ENCODE data around the gene TBCCD1. TPM values are rescaled to one million over a fixed set of nuclear protein-coding genes. Genes with fewer than 3 reads are reported as not detected.

Gene TBCCD1
- total and polyA plus RNA-seq, 12 donors, result 3.3 to 21.0 (median 9.4) TPM

GRCh38 chr3:186497608-186498007 is 69.5 kb downstream of the TBCCD1 start:
- WGBS, 4 donors, result 87 to 100% (median 91%) methylated on average over 1 to 4 of the region's 4 CpGs
- H3K4me1 ChIP-seq (replicated peaks in 1 of 2), result peaks cover 0 to 6% of the 10 kb centered on the region in 2 donors

GRCh38 chr3:186496635-186497034 is 70.5 kb downstream of the TBCCD1 start:
- H3K9me3 ChIP-seq (replicated peaks in 1 of 3), result no peaks in the 10 kb centered on the region
- H3K4me1 ChIP-seq (replicated peaks in 1 of 2), result no peaks in the 10 kb centered on the region
- TF ChIP-seq CTCF (IDR thresholded peaks at IDR 0.05), result no peak
- peak overlapping the region in 1 of 5 donors; percentile 27 for H3K27ac ChIP-seq
- DNase-seq, result no peak
- H3K4me3 ChIP-seq, result no peak overlapping the region
- H3K36me3 ChIP-seq (replicated peaks in 1 of 2), result no peaks in the 10 kb centered on the region
- intact Hi-C loops (cut with DNase I), result no loop called here
- no peaks in the 10 kb centered on the region for H3K27me3 ChIP-seq

More at GRCh38 chr3:186497608-186498007, 69.5 kb downstream of the TBCCD1 start:
- TF ChIP-seq CTCF (IDR thresholded peaks at IDR 0.05), result no peak
- no peak for TF ChIP-seq POLR2A (IDR thresholded peaks at IDR 0.05)
- no peaks in the 10 kb centered on the region for H3K9me3 ChIP-seq (replicated peaks in 1 of 3)
- intact Hi-C loops (cut with DNase I), result no loop called here
- no peak overlapping the region for H3K27ac ChIP-seq
- no peak for DNase-seq
- H3K27me3 ChIP-seq, result no peaks in the 10 kb centered on the region
- H3K36me3 ChIP-seq (replicated peaks in 1 of 2), result no peaks in the 10 kb centered on the region
- H3K4me3 ChIP-seq, result no peak overlapping the region

Other genes starting within 250 kb of the TBCCD1 start
- gene DGKG, start 205.1 kb downstream of the TBCCD1 start, total RNA-seq, result 10 to 100 TPM; 16.0 to 43.7 (median 29.3) TPM
- 10 to 100 TPM in 1 of 3 donors, 1 to 10 TPM in 2; 2.9 to 40.3 (median 4.3) TPM for gene DGKG, start 205.1 kb downstream of the TBCCD1 start, polyA plus RNA-seq
- gene CRYGS, start 23.0 kb downstream of the TBCCD1 start, total RNA-seq, result 1 to 10 TPM in 8 of 9 donors, under 1 TPM in 1; 0.78 to 4.3 (median 2.3) TPM
- 10 to 100 TPM in 2 of 3 donors, 1 to 10 TPM in 1; 1.7 to 22.0 (median 10.4) TPM for gene CRYGS, start 23.0 kb downstream of the TBCCD1 start, polyA plus RNA-seq
- 10 to 100 TPM; 20.1 to 70.9 (median 36.2) TPM for gene DNAJB11, start 3.4 kb upstream of the TBCCD1 start, total RNA-seq
- gene DNAJB11, start 3.4 kb upstream of the TBCCD1 start, polyA plus RNA-seq, result 10 to 100 TPM; 41.8 to 93.2 (median 50.1) TPM
- 1 to 10 TPM in 2 of 9 donors, under 1 TPM in 1, not detected in 6; 0.22 to 1.4 (median 1.3) TPM for gene AHSG, start 45.7 kb upstream of the TBCCD1 start, total RNA-seq
- under 1 TPM in 1 of 3 donors, not detected in 2; 0.26 TPM for gene AHSG, start 45.7 kb upstream of the TBCCD1 start, polyA plus RNA-seq
- not detected for gene FETUB, start 73.1 kb upstream of the TBCCD1 start, total RNA-seq
- not detected for gene FETUB, start 73.1 kb upstream of the TBCCD1 start, polyA plus RNA-seq
- under 1 TPM in 1 of 9 donors, not detected in 8; 0.14 TPM for gene HRG, start 98.7 kb upstream of the TBCCD1 start, total RNA-seq
- gene HRG, start 98.7 kb upstream of the TBCCD1 start, polyA plus RNA-seq, result under 1 TPM in 1 of 3 donors, not detected in 2; 0.26 TPM
- under 1 TPM in 3 of 9 donors, not detected in 6; 0.16 to 0.32 (median 0.19) TPM for gene KNG1, start 150.0 kb upstream of the TBCCD1 start, total RNA-seq
- under 1 TPM in 1 of 3 donors, not detected in 2; 0.38 TPM for gene KNG1, start 150.0 kb upstream of the TBCCD1 start, polyA plus RNA-seq
- gene EIF4A2, start 216.2 kb upstream of the TBCCD1 start, total RNA-seq, result 100 to 1,000 TPM; 221 to 791 (median 514) TPM
- 100 to 1,000 TPM; 506 to 547 (median 520) TPM for gene EIF4A2, start 216.2 kb upstream of the TBCCD1 start, polyA plus RNA-seq
- gene RFC4, start 239.1 kb upstream of the TBCCD1 start, total RNA-seq, result 10 to 100 TPM in 3 of 9 donors, 1 to 10 TPM in 6; 5.3 to 30.6 (median 8.9) TPM
- 10 to 100 TPM in 2 of 3 donors, 1 to 10 TPM in 1; 9.0 to 13.1 (median 12.1) TPM for gene RFC4, start 239.1 kb upstream of the TBCCD1 start, polyA plus RNA-seq